HepG2 (cell line): ENCODE data around the gene LRRC40. TPM values are rescaled to one million over a fixed set of nuclear protein-coding genes. Genes with fewer than 3 reads are reported as not detected.

Experiments
- ATAC-seq: fragments of 200-7000 bp; cut with Tn5 transposase; 3 replicates; pipeline ENCODE4 v1.9.1; 2020; ENCODE audit warnings: mild to moderate bottlenecking, moderate library complexity
- BruUV-seq: library from RNA; stranded (reverse); fragments of 400-500 nt; replicated peaks from 2 replicates; lab custom pipeline; 2021; lab: Mats Ljungman, UMichigan
- CTCF ChIA-PET: fragments of 300-600 bp; formaldehyde crosslinking; extraction: SDS; loops from one replicate; lab custom pipeline; 2021; ENCODE audit warnings: low total read pairs, inconsistent platforms, low intra/inter-chr PET ratio; lab: Yijun Ruan, JAX
- POLR2A ChIA-PET: fragments of 350-600 bp; sonication (Branson Sonifier 250); formaldehyde crosslinking; loops from one replicate; lab custom pipeline; 2020; ENCODE audit warnings: antibody characterized with exemption, inconsistent platforms; lab: Yijun Ruan, JAX
- DNase-seq: peaks from one replicate; pipeline ENCODE4 v3.0.0-alpha.2; 2015; ENCODE audit warnings: low spot score
- FAIRE-seq: peaks from 3 replicates; lab custom pipeline; 2011; peaks lifted over from hg19 to GRCh38; lab: Jason Lieb, UNC
- H2AFZ ChIP-seq: one replicate; pipeline ENCODE4 v1.6.1; 2011; ENCODE audit warnings: low read length, inconsistent platforms
- H3K27ac ChIP-seq: fragments of 300-600 bp; 3 replicates; pipeline ENCODE4 v1.8.0; 2011; ENCODE audit warnings: mixed run types, mild to moderate bottlenecking, mixed read lengths, low read length, inconsistent platforms; ENCODE audit not compliant: insufficient read depth; ENCODE audit errors: extremely low read length
- H3K27me3 ChIP-seq, 2 experiments: fragments of 200-600 bp in 1 of 2; 2 replicates in 1 of 2; 3 replicates in 1 of 2; pipeline versions ENCODE4 v1.6.0 to v1.8.0; 2011; ENCODE audit warnings: low read length in 2 of 2, mild to moderate bottlenecking in 2 of 2, moderate library complexity in 2 of 2, inconsistent platforms in 1 of 2; ENCODE audit not compliant: insufficient read depth in 2 of 2, control insufficient read depth in 1 of 2
- H3K36me3 ChIP-seq, 2 experiments: fragments of 200-600 bp in 1 of 2; replicated peaks in 1 of 2; 2 replicates in 1 of 2; 3 replicates in 1 of 2; pipeline versions ENCODE4 v1.5.1 to v1.8.0; 2011; ENCODE audit warnings: low read length in 2 of 2, inconsistent platforms in 1 of 2; ENCODE audit not compliant: insufficient read depth in 2 of 2, control insufficient read depth in 1 of 2
- H3K4me1 ChIP-seq: 2 replicates; pipeline ENCODE4 v1.5.1; 2012; ENCODE audit warnings: low read length, inconsistent platforms; ENCODE audit not compliant: insufficient read depth
- H3K4me2 ChIP-seq: 2 replicates; pipeline ENCODE4 v1.6.0; 2011; ENCODE audit warnings: low read depth, low read length, inconsistent platforms
- H3K4me3 ChIP-seq, 3 experiments: fragments of 200-600 bp in 1 of 3; sonication (generic), shearing (Covaris generic) in 1 of 3; replicated peaks in 1 of 3; 2 replicates each; pipeline ENCODE4 v1.5.1; 2011 to 2016; ENCODE audit warnings: low read length in 3 of 3, inconsistent platforms in 2 of 3, low read depth in 2 of 3, mild to moderate bottlenecking in 2 of 3, control low read depth in 1 of 3, mixed read lengths in 1 of 3; ENCODE audit not compliant: insufficient read depth in 1 of 3
- H3K79me2 ChIP-seq: one replicate; pipeline ENCODE4 v1.6.1; 2011; ENCODE audit warnings: low read length, inconsistent platforms; ENCODE audit not compliant: insufficient read depth
- H3K9ac ChIP-seq: 2 replicates; pipeline ENCODE4 v1.6.0; 2011; ENCODE audit warnings: mild to moderate bottlenecking, low read depth, low read length, inconsistent platforms; ENCODE audit not compliant: insufficient read depth
- H3K9me3 ChIP-seq: 2 replicates; pipeline ENCODE4 v1.5.1; 2012; ENCODE audit warnings: mild to moderate bottlenecking, low read length
- H4K20me1 ChIP-seq: 2 replicates; pipeline ENCODE4 v1.6.0; 2011; ENCODE audit warnings: inconsistent platforms, mild to moderate bottlenecking, low read length, moderate library complexity; ENCODE audit not compliant: insufficient read depth
- ARNTL ChIP-seq: sonication (generic); formaldehyde crosslinking; IDR thresholded peaks from 2 replicates; pipeline ENCODE4 v1.4.0; 2020; ENCODE audit warnings: mild to moderate bottlenecking, missing genetic modification reagents
- ATAD3A ChIP-seq: sonication (generic); formaldehyde crosslinking; IDR thresholded peaks from 2 replicates; pipeline ENCODE4 v1.4.0; 2020; ENCODE audit warnings: missing genetic modification reagents
- KLF16 ChIP-seq, 2 experiments: sonication (generic) in 1 of 2; formaldehyde crosslinking in 1 of 2; IDR thresholded peaks; 2 replicates each; pipeline versions ENCODE4 v1.6.1 to v1.8.0; 2016 to 2023; ENCODE audit warnings: missing genetic modification reagents in 2 of 2, missing compliant biosample characterization in 1 of 2
- MAF1 ChIP-seq: sonication (generic); formaldehyde crosslinking; IDR thresholded peaks from 2 replicates; pipeline ENCODE4 v1.5.0; 2020; ENCODE audit warnings: missing genetic modification reagents, borderline replicate concordance
- MBNL3 ChIP-seq: fragments of 250-450 bp; sonication (Bioruptor Pico); conservative IDR thresholded peaks from 2 replicates; pipeline ENCODE4 v1.8.0; 2022; ENCODE audit warnings: mild to moderate bottlenecking, inconsistent platforms
- REL ChIP-seq: sonication (generic); formaldehyde crosslinking; conservative IDR thresholded peaks from 2 replicates; pipeline ENCODE4 v1.8.0; 2022; ENCODE audit warnings: mild to moderate bottlenecking, missing genetic modification reagents, moderate library complexity
- SATB2 ChIP-seq: sonication (generic); formaldehyde crosslinking; IDR thresholded peaks from 2 replicates; pipeline ENCODE4 v1.5.0; 2020; ENCODE audit warnings: missing genetic modification reagents
- TAF1 ChIP-seq: sonication (generic); formaldehyde crosslinking; IDR thresholded peaks from 2 replicates; pipeline ENCODE4 v1.4.0; 2020; ENCODE audit warnings: missing genetic modification reagents
- ZNF180 ChIP-seq: sonication (generic); formaldehyde crosslinking; IDR thresholded peaks from 2 replicates; pipeline ENCODE4 v1.4.0; 2020; ENCODE audit warnings: low read depth, missing genetic modification reagents, borderline replicate concordance
- ZNF232 ChIP-seq: sonication (generic); formaldehyde crosslinking; IDR thresholded peaks from 2 replicates; pipeline ENCODE4 v1.4.0; 2020; ENCODE audit warnings: missing genetic modification reagents, borderline replicate concordance
- ZNF546 ChIP-seq: sonication (generic); formaldehyde crosslinking; conservative IDR thresholded peaks from 2 replicates; pipeline ENCODE4 v1.8.1; 2023; ENCODE audit warnings: mild to moderate bottlenecking, missing genetic modification reagents
- ZNF598 ChIP-seq: sonication (generic); formaldehyde crosslinking; IDR thresholded peaks from 2 replicates; pipeline ENCODE4 v1.5.1; 2020; ENCODE audit warnings: mild to moderate bottlenecking, missing genetic modification reagents, borderline replicate concordance
- ZNF652 ChIP-seq: IDR thresholded peaks from 2 replicates; pipeline ENCODE4 v1.6.1; 2016; ENCODE audit warnings: low read depth, borderline replicate concordance
- ZSCAN20 ChIP-seq: sonication (generic); formaldehyde crosslinking; IDR thresholded peaks from 2 replicates; pipeline ENCODE4 v1.4.0; 2020; ENCODE audit warnings: missing genetic modification reagents, mild to moderate bottlenecking, borderline replicate concordance
- ZSCAN30 ChIP-seq: sonication (generic); formaldehyde crosslinking; IDR thresholded peaks from 2 replicates; pipeline ENCODE4 v1.5.0; 2020; ENCODE audit warnings: mild to moderate bottlenecking, missing genetic modification reagents
- WGBS: methylation state at CpG from one replicate; pipeline ENCODE4 v1.1.6; 2017; ENCODE audit warnings: low lambda C conversion rate; 5-methylcytosine and 5-hydroxymethylcytosine counted together
- in situ Hi-C: cut with HindIII; loops from 2 replicates; pipeline ENCODE4 v1.10.0; 2017; ENCODE audit warnings: low pct_unique_long_range_greater_than_20kb; ENCODE audit not compliant: extremely low pct_ligation_motif_present
- intact Hi-C: fragments of 100-400 bp; cut with micrococcal nuclease; formaldehyde crosslinking; loops from one replicate; pipeline ENCODE4 v1.10.0; 2022; ENCODE audit not compliant: unreplicated experiment
- polyA plus RNA-seq, 8 experiments: library from polyadenylated mRNA; depleted of rRNA in 3 of 8; stranded (reverse) in 7 of 8; unstranded in 1 of 8; fragments of >200 nt; fragmentation: Illumina TruSeq in 4 of 8; extraction: Trizol in 4 of 8; gene quantifications; 2 replicates each; pipeline versions ENCODE4 v1.2.1 to v1.2.3, GENCODE V29; 2011 to 2016; ENCODE audit warnings: low read depth in 4 of 8, missing spikeins in 1 of 8, mixed read lengths in 1 of 8; ENCODE audit not compliant: insufficient read depth in 1 of 8
- total RNA-seq, 5 experiments: library from RNA; depleted of rRNA; stranded (reverse); fragments of >200 nt; fragmentation: Illumina TruSeq; extraction: Trizol; gene quantifications; 2 replicates each; pipeline ENCODE4 v1.2.3, GENCODE V29; 2016; ENCODE audit warnings: low read depth in 1 of 5
- TF ChIP-seq, protein P1 (sequence below): sonication (generic); IDR thresholded peaks from 2 replicates; pipeline ENCODE4 v1.6.1; 2016; ENCODE audit warnings: low read depth, borderline replicate concordance
- TF ChIP-seq, protein P2 (sequence below): sonication (generic); formaldehyde crosslinking; IDR thresholded peaks from 2 replicates; pipeline ENCODE4 v1.4.0; 2020; ENCODE audit warnings: missing genetic modification reagents
- TF ChIP-seq, protein P3 (sequence below): sonication (generic); formaldehyde crosslinking; IDR thresholded peaks from 2 replicates; pipeline ENCODE4 v1.5.0; 2020; ENCODE audit warnings: missing genetic modification reagents, mild to moderate bottlenecking, borderline replicate concordance

The LRRC40 gene
- total and polyA plus RNA-seq, 2 of the 13 experiments (the other 11 are each of a cell fraction or from before 2014, with no cell fraction given) = 10.3 to 32.7 TPM

DNA sequence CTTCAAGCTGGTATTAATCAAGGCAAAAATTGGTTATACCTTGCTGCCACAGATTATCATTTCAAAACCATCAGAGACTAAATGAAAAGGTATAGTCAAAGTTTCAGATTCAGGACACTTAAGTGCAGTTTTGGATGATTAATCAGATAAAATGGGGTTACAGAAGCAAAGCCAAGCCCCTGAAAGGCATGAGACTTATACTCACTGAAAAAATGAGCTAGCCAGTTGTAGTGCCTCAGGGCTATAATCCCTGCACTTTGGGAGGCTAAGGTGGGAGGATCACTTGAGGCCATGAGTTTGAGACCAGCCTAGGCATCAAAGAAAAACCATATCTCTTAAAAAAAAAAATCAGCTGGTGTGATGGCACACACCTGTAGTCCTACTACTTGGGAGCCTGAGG, 15.2 kb downstream of the LRRC40 start:
- Histone ChIP-seq H3K9me3 (no peaks in the 10 kb centered on the region), H3K27ac (no peak overlapping the region), H3K27me3 (no peaks in the 10 kb centered on the region)
- CTCF ChIA-PET = no interaction called here
- TF ChIP-seq ZNF598 (CRISPR knock-in tag) (no peak), ATAD3A (CRISPR knock-in tag) (no peak), ARNTL (no peak), ZSCAN30 (CRISPR knock-in tag) (no peak), ZNF180 (no peak), ZNF232 (CRISPR knock-in tag) (no peak), ZNF546 (CRISPR knock-in tag) (no peak), ZSCAN20 (CRISPR knock-in tag) (no peak)
- TF ChIP-seq, protein P1, sequence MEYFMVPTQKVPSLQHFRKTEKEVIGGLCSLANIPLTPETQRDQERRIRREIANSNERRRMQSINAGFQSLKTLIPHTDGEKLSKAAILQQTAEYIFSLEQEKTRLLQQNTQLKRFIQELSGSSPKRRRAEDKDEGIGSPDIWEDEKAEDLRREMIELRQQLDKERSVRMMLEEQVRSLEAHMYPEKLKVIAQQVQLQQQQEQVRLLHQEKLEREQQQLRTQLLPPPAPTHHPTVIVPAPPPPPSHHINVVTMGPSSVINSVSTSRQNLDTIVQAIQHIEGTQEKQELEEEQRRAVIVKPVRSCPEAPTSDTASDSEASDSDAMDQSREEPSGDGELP = no peak
- TF ChIP-seq, all 625 proteins: peak for 0
- no peak for FAIRE-seq
- Histone ChIP-seq H3K79me2 (peaks cover 68% of the 10 kb centered on the region), H3K36me3 (peaks cover 0 to 10% of the 10 kb centered on the region in 2 experiments; a peak in 3 of 5 replicates), H3K4me3 (no peak overlapping the region), H3K4me1 (no peaks in the 10 kb centered on the region), H4K20me1 (no peaks in the 10 kb centered on the region; the same call in 1 of the 2 replicates), H3K4me2 (no peak overlapping the region), H3K9ac (no peak overlapping the region), H2AFZ (no peak overlapping the region)
- BruUV-seq = no TSS peak
- no peak for DNase-seq
- intact Hi-C loops (no loop called here), in situ Hi-C loops (no loop called here)
- POLR2A ChIA-PET = no interaction called here
- no peak for ATAC-seq

DNA sequence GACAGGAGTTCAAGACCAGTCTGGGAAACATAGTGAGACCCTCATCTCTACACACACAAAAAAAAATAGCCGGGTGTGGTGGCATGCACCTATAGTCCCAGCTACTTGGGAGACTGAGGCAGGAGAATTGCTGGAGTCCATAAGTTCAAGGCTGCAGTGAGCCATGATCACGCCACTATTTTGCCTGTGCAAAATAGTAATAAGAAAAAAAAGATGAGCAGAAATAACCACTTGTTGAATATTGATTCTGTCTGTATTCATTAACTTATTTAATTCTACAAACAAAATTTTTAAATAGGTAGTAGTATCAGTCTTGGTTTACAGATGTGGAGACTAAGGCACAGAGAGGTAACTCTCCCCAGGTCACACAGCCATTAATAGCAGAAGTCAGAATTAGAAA, 16.9 kb downstream of the LRRC40 start:
- H3K4me2 ChIP-seq = no peak overlapping the region
- intact Hi-C loops (no loop called here), in situ Hi-C loops (no loop called here)
- ATAC-seq = no peak
- ChIA-PET CTCF (no interaction called here), POLR2A (no interaction called here)
- H3K27ac ChIP-seq = no peak overlapping the region
- peaks cover 0 to 14% of the 10 kb centered on the region in 2 experiments for H3K36me3 ChIP-seq
- H4K20me1 ChIP-seq = no peaks in the 10 kb centered on the region; the same call in 1 of the 2 replicates
- no peaks in the 10 kb centered on the region for H3K9me3 ChIP-seq
- peaks cover 53% of the 10 kb centered on the region for H3K79me2 ChIP-seq
- 98% methylated on average over 2 of the region's 2 CpGs for WGBS
- no peaks in the 10 kb centered on the region for H3K4me1 ChIP-seq
- DNase-seq = no peak
- no peak overlapping the region for H3K9ac ChIP-seq
- no peak overlapping the region for H3K4me3 ChIP-seq
- H2AFZ ChIP-seq = no peak overlapping the region
- no peaks in the 10 kb centered on the region for H3K27me3 ChIP-seq
- FAIRE-seq = no peak
- no TSS peak for BruUV-seq
- TF ChIP-seq, protein P2, sequence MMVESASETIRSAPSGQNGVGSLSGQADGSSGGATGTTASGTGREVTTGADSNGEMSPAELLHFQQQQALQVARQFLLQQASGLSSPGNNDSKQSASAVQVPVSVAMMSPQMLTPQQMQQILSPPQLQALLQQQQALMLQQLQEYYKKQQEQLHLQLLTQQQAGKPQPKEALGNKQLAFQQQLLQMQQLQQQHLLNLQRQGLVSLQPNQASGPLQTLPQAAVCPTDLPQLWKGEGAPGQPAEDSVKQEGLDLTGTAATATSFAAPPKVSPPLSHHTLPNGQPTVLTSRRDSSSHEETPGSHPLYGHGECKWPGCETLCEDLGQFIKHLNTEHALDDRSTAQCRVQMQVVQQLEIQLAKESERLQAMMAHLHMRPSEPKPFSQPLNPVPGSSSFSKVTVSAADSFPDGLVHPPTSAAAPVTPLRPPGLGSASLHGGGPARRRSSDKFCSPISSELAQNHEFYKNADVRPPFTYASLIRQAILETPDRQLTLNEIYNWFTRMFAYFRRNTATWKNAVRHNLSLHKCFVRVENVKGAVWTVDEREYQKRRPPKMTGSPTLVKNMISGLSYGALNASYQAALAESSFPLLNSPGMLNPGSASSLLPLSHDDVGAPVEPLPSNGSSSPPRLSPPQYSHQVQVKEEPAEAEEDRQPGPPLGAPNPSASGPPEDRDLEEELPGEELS (CRISPR knock-in tag) = no peak
- no peak for TF ChIP-seq KLF16 (CRISPR knock-in tag; IDR thresholded peaks at IDR 0.05)
- TF ChIP-seq REL (CRISPR knock-in tag) = no peak
- TF ChIP-seq, protein P3, sequence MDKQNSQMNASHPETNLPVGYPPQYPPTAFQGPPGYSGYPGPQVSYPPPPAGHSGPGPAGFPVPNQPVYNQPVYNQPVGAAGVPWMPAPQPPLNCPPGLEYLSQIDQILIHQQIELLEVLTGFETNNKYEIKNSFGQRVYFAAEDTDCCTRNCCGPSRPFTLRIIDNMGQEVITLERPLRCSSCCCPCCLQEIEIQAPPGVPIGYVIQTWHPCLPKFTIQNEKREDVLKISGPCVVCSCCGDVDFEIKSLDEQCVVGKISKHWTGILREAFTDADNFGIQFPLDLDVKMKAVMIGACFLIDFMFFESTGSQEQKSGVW = no peak
- no peak for TF ChIP-seq ZNF652 (CRISPR knock-in tag)
- no peak for TF ChIP-seq MBNL3
- no peak for TF ChIP-seq TAF1 (CRISPR knock-in tag)
- TF ChIP-seq SATB2 (CRISPR knock-in tag) = no peak
- no peak for TF ChIP-seq MAF1 (CRISPR knock-in tag)
